Measurements from ENCODE around the gene HOMER1. TPM values are rescaled to one million over a fixed set of nuclear protein-coding genes. Genes with fewer than 3 reads are reported as not detected.

HOMER1 gene, protein sequence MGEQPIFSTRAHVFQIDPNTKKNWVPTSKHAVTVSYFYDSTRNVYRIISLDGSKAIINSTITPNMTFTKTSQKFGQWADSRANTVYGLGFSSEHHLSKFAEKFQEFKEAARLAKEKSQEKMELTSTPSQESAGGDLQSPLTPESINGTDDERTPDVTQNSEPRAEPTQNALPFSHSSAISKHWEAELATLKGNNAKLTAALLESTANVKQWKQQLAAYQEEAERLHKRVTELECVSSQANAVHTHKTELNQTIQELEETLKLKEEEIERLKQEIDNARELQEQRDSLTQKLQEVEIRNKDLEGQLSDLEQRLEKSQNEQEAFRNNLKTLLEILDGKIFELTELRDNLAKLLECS
- total RNA-seq: 2.4 and 3.1 TPM in 2 replicates

DNA sequence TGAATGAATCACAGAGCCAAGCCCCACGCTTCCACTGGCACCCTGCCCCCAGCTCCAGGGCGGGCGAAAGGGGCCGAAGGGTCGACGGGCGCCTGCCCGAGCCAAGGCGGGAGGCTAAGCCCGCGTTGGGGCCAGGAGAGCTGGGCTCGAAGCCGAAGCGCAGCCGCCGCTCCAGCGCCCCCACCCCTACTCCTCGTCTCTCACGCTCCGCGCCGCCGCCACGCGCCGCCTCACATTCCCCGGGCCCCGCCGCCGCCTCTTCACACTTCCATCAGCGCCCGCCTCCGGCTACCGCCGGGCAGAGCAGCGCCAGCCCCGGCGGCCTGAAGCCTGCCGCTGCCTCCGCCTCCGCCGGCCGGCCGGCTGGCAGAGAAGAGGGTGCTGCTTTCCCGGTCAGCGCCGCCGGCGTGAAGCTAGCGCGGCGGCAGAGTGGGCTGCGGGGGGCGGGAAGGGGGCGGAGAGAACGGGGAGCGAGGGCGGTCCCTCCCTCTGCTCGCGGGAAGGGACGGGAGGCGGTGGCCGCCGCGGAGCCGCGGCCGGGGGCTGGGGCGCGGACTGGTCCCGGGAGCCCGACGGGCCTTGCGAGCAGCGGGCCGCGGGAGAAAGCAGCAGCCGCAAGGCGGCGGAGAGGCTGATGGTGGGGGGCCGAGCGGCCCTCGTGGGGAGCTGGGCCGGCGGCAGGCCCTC is at the start of gene HOMER1:
Gene HOMER1, minus strand, starts transcription at position 431 of the 687 bp plus-strand sequence. CDS start 1,360 bp downstream, outside the sequence.
- intact Hi-C loops (cut with micrococcal nuclease): loop anchor here (1.0 to 5.0 kb wide), 9 partner anchors 48 to 1788 kb away; partner anchors contain the start of genes JMY, MTX3, TENT2 and ZCCHC9

DNA sequence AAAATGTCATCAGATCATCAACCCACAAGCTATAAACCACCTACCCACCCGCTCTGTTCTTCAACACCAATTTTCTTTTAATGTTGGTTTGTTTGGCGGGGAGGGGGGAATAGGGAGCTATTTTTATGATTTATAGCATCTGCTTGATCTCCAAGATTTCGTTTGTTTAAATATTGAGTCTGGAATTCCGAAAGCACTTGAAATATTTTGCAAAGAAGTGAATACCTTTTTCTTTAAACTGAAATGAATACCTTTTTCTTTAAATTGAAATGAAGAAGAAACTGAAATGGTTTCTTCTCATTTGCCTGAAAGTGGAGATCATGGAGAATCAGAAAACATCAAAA is 49.3 kb upstream of the HOMER1 start:
- intact Hi-C loops (cut with micrococcal nuclease): loop anchor here (5.0 kb wide), 1 partner anchor 51 kb away; the partner anchor contains the start of gene HOMER1

- intact Hi-C loops (cut with micrococcal nuclease): loop anchor here (5.0 kb wide), 1 partner anchor 50 kb away; the partner anchor contains the start of gene HOMER1
Observed at GRCh38 chr5:79562351-79563246, 48.7 kb upstream of the HOMER1 start.

DNA sequence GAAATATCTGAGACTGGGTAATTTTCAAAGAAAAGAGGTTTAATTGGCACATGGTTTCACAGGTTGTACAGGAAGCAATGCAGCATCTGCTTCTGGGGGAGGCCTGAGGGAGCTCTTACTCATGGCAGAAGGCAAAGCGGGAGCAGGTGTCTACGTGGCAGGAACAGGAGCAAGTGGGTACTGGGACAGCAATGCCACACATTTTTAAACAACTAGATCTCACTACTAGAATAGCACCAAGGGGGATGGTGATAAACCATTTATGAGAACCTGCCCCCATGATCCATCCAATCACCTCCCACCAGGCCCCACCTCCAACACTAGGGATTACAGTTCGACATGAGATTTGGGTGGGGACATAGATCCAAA is 47.6 kb upstream of the HOMER1 start:
- intact Hi-C loops (cut with micrococcal nuclease): loop anchor here (5.0 kb wide), 1 partner anchor 49 kb away; the partner anchor contains the start of gene HOMER1

DNA sequence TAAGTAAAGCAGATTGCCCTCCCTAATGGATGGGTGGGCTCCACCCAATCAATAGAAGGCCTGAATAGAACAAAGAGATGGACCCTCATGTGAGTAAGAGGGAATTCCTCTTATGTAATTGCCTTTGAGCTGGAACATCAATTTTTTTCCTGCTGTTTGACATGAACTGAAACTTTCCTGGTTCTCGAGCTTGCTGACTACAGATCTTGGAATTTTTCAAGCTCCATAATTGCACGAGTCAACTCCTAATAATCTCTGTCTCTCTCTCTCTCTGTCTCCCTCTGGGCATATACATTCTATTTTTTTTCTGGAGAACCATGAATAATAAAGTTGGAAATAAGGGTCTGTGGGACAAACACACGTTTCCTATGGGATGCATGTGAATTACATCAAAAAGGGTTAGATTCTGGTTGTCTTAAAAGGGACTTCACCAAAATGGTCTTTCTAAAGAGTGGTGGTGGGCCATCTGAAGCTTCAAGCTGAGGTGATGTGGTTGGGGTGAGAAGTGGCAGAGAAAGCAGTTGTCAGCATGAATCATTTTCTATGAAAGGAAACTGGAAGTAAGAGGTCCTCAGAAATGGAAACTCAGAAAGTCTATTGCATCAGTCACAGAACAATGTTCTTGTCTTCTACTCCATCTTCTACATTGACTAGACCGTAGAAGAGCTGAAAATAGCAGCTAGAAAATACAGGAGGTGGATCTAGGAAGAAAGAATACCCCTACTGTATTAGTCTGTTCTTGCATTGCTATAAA is 47.0 kb upstream of the HOMER1 start:
- intact Hi-C loops (cut with micrococcal nuclease): loop anchor here (5.0 kb wide), 1 partner anchor 49 kb away; the partner anchor contains the start of gene HOMER1

DNA sequence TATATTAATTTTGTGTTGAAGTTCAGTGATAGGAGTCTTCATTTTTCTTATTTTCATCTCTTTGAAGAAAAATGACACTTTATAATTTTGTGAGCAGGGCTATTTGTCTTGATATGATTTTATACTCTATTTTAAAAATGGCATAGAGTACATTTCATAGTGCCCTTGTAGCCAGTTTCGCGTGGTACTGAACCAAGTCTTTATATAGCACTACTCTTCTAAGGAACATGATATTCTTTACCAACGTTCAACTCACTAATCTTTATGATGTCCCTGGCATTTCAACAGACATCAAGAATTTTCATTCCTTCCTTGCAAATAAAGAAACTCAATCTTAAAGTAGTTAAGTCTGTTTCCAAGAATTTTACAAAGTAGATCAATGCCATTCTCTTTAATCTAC is 41.5 kb upstream of the HOMER1 start:
- intact Hi-C loops (cut with micrococcal nuclease): no loop called here

GRCh38 chr5:79552984-79553383 is 39.0 kb upstream of the HOMER1 start:
- intact Hi-C loops (cut with micrococcal nuclease): no loop called here

DNA sequence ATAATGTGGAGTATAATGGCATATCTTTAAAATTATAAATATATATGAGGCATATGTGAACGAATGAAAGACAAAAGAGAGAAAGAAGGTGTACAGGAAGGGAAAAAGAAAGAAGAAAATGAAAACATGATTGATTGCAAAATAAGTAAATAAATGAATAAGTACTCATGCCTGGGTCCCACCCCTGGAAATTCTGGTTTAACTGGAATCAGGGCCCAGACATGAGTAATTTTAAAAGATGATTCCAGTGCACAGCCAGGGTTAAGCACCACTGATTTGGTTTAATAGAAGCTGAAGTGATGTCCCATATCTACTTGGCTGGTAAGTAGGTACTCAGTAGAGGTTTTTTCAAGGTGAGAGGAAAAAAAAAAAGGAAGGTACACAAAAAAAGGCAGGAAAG is 34.0 kb upstream of the HOMER1 start:
- intact Hi-C loops (cut with micrococcal nuclease): no loop called here

DNA sequence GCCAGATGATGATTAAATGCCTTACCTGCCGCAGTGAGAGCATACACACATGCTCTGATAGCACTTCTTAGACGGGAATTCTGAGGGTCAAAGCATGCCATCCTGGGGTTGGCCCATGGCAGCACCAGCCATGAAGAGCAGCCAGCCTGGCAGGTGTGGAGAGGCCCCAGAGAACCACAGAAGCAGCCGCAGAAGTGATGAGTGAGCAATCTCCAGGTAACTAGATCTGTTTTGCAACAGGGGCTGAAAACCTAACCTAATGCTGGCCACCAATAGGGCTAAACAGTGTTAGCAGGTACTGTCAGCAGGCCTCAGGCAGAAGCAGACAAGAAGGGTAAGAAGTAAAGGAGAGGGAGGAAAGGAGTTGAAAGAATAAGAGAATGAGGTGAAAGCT is 33.5 kb upstream of the HOMER1 start:
- intact Hi-C loops (cut with micrococcal nuclease): no loop called here

DNA sequence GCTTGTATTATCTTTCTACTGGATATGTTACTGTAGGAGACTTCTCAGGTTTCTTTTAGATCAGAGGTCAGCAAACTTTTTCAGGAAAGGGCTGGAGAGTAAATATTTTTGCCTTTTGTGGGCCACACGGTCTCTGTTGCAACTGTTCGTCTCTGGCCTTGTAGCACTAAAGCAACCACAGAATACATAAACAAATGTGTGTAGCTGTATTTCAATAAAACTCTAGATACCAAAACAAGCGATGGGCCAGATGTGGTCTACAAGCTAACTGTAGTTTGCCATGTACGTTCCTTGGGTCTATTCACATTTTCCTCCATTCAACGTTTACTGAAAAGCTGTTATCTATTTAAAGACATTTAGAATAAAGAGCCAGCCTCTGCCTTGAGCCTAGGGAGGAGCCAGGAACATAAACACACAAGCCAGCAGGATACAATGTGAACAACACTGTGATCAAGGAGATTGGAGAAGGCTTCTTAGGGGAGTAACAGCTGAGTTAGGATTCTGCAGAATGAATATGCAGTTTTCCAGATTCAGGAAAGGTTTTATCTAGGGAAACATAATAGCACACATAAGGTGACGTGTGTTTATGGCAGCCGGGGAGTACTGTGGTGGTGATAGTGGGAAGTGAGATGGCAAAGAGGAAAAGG is 33.0 kb upstream of the HOMER1 start:
- intact Hi-C loops (cut with micrococcal nuclease): no loop called here

DNA sequence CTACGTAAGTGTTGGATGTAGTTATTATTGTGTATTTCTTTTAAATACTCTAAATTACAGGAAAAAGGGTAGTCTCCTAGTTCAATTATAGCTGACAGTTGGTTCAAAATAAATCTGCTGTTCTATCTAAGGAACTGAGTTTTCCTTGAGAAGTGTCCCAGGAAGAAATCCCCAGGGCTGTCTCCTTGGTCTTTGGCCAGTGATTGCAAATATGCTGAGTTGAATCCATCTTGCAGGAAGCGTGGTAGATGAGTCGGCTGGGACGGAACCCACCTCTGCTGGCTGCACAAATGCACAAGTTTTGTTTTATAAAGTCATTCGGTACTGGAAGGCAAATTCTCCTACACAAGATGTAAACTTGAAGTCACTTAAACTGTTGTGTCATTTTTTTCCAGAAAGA is 30.2 kb upstream of the HOMER1 start:
- intact Hi-C loops (cut with micrococcal nuclease): no loop called here

DNA sequence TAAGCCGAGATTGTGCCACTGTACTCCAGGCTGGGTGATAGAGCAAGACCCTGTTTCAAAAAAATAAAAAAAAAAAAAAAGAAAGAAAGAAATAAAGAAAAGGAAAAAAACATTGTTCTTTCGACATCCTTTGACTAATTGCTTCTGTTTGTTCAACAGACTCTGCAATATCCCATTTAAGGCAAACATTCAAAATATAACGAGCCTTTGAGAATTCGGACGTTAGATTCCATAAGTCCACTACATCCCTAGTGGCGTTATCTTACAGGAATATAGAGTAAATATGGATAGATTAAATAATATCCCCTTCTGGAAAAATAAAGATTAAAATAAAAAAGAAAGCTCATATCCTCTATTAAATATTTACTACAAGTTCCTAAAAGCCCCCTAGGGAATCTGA is 27.0 kb upstream of the HOMER1 start:
- intact Hi-C loops (cut with micrococcal nuclease): no loop called here

DNA sequence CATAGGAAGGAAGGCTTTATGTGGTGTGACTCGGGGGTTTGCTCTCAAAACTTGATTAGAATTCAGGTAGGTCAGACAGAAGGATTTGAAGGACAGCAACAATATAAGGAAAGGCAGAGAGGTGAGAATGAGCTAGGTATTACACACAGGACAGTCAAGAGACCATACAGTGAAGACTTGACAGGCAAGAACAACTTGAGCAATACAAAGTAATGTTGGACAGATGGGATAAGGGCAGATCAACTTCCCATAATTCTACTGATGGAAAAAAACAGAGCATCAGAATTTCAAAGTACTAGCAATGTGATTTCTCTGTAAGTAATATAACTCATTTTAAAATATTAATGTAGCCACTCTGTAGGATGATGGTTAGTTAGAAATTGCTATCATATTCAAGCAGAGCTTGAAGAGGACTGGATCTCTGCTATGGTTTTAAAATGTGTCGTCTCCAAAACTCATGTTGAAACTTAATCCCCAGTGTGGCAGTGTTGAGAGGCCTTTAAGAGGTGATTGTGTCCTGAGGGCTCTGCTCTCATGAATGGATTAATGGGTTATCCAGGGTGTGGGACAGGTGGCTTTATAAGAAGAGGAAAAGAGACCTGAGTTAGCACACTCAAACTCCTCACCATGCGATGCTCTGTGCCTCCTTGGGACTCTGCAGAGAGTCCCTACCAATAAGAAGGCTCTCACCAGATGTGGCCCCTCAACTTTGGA is 22.4 kb upstream of the HOMER1 start:
- intact Hi-C loops (cut with micrococcal nuclease): no loop called here

DNA sequence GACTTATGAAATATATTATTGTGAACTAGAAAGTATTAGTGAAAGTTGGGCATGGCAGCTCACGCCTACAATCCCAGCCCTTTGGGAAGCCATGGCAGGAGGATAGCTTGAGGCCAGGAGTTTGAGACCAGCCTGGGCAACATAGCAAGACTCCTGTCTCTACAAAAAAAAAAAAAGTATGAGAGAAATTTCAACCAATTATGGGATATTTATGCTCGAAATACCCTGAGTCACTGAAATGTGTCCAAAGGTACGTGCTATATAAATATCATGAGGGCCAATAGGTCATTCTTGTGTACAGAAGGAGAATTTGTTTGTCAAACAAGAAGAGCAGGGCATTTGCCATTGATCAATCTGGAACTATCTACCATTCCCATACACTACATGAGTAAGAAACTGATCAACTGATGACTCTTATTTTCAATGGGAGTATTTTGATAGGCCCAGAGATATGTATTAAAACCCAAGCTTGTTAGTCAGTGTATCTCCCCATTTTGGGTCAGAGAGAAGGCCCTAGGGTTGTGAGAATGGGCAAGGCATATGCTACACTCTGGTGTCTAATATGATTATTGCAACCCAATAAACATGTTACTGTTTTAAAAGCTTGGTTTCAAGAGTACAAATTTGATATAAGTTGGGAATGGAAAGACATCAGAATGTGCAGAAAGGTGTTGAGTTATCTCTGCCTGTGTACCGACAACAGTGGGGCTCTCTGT is 21.7 kb upstream of the HOMER1 start:
- intact Hi-C loops (cut with micrococcal nuclease): no loop called here

- intact Hi-C loops (cut with micrococcal nuclease): no loop called here
Observed at GRCh38 chr5:79529110-79529509, 15.2 kb upstream of the HOMER1 start.

GRCh38 chr5:79527431-79527830 is 13.5 kb upstream of the HOMER1 start:
- intact Hi-C loops (cut with micrococcal nuclease): no loop called here

GRCh38 chr5:79526928-79527327 is 13.0 kb upstream of the HOMER1 start:
- intact Hi-C loops (cut with micrococcal nuclease): no loop called here

- intact Hi-C loops (cut with micrococcal nuclease): no loop called here
Observed at GRCh38 chr5:79526493-79526892, 12.6 kb upstream of the HOMER1 start.

DNA sequence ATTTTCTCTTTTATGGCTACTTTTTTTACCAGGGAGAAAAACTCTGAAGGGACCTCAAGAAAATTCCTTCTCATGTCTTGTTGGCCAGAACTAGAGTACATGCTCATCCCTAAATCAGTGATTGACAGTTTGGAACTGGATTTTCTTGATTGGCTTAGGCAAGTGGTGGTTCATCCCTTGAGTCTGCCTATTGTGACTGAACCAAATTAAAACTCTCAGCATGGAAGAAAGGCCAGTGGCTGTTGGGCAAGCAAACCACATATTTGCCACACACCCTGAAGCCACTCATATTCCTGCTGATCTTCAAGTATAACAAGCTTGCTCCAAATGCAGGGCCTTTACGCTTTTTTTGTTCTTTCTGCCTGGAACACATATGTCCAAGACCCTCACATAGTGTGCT is 7.2 kb upstream of the HOMER1 start:
- intact Hi-C loops (cut with micrococcal nuclease): no loop called here

All from T-helper 2 cell treated with Interferon-gamma antibody and Interleukin-4, amounts not matched to agents 100 ng/mL and 5 ng/mL, for 36 hours (primary cell).